Stimulated activated CD4-positive, alpha-beta T cell treated with anti-CD3 and anti-CD28 coated beads, Interleukin-15, amount 100 ng/mL, for 1 hour (primary cell): ENCODE results near the gene CAMSAP3.
"Not testable (repeated sequence)": the region's sequence is repeated elsewhere in the genome, so short reads cannot be mapped to it uniquely, and the experiment has no call there.

Experiments
- DNase-seq, 2 donors: peaks; one replicate each; pipeline ENCODE4 v3.0.0-alpha.2; 2020; ENCODE audit warnings: low read depth in 1 of 2, low spot score in 1 of 2

The CAMSAP3 gene

DNA sequence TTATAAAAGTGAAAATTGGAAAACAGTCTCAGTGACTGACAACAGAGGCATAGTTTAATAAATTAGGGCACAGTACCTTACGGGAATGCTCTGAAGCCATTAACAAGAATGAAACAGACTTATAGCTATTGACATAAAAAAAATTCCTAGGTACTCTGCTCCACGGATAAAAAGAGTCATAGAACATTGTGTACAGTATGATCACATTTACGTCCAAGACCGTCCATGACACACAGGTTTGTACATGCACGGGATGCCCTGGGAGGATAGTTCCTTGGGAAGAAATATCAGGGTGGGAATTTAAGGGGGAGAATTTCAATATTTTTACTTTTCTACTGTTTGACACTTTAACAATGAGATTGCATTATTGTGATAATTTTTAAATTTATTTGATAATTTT lies 24.9 kb upstream of the CAMSAP3 start:
- DNase-seq, result no peak

DNA sequence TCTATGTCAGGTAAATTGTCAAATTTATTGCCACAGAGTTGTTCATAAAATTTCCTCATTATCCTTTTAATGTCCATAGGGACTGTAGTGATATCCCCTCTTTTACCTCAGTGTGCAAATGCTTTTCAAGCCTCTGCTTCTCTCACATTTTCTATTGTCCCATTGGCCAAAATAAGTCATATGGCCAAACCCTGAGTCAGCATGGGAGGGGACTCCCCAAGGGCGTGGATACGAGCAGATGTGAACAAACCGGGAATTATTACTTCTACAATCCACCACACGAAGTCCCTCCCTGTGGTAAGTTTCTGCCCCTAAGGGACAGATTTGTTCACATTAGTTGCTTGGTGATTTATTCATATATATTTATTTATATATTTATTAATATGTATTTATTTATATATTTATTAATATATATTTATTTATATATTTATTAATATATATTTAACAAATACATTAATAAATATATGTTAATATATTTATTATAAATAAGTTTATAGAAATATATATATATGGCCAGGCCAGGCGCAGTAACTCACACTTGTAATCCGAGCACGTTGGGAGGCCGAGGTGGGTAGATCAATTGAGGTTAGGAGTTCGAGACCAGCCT lies 20.1 kb upstream of the CAMSAP3 start:
- no peak for DNase-seq

DNA sequence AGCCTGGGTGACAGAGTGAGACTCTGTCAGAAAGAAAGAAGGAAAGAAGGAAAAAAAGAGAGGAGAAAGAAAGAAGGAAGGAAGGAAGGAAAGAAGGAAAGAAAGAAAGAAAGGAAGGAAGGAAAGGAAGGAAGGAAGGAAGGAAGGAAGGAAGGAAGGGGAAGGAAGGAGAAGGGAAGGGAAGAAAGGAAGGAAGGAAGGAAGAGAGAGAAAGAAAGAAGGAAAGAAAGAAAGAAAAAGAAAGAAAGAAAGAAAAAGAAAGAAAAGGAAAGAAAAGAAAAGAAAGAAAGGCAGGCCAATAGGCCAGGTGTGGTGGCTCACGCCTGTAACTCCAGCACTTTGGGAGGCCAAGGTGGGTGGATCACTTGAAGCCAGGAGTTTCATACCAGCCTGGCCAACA lies 18.2 kb upstream of the CAMSAP3 start:
- DNase-seq, result not testable (repeated sequence)

DNA sequence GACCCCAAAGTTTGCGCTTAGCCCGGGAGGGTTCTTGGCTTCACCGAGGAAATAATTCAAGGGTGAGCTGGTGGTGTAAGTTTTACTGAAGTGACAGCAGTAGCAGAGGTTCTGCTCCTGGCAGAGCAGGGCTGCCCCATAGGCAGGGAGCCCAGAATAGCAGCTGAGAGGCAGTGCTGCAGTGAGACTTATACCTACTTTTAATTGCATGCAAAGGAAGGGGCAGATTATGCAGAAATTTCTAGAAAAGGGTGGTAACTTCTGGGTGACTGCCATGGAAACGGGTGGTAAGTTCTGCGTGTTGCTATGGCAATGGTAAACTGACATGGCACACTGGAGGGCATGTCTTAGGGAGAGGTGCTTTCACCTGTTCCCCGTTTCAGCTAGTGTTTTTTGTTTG lies 17.5 kb upstream of the CAMSAP3 start:
- DNase-seq, result no peak

DNA sequence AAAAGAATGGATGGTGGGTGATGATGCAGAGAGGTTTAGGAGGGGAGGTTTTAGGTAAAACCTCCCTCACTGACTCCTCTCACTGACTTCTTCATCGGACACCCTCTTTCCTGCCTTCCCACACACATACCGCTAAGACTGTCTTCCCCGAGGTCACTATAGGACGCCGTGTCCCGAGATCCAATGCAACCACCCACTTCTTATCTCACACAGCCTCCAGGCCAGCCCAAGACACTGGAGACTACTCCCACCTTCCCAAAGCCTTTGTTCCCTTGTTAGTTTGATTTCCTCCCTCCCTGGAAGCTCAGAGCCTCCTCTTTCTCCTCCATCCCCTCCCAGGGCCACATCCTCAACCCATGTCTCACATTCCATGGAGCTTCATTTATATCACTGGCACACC lies 16.5 kb upstream of the CAMSAP3 start:
- no peak for DNase-seq

DNA sequence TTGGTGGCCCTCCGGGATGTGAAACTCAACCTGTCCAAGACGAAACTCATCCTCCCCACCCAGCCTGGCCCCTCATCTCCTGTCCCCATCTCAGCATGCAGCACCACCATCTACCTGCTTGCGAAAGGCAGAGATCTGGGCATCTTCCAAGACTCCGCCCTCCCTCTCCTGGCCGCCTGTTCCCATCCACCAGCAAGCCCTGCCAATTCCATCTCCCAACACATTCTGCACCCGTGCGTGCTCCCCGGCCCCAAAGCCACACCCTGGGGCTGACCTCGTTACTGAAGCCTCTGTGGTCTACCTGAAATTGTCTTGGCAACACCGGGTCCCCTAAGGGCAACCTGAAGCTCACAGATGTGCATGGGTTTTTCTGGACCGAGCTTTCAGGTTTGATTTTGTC lies 13.2 kb upstream of the CAMSAP3 start:
- no peak for DNase-seq

DNA sequence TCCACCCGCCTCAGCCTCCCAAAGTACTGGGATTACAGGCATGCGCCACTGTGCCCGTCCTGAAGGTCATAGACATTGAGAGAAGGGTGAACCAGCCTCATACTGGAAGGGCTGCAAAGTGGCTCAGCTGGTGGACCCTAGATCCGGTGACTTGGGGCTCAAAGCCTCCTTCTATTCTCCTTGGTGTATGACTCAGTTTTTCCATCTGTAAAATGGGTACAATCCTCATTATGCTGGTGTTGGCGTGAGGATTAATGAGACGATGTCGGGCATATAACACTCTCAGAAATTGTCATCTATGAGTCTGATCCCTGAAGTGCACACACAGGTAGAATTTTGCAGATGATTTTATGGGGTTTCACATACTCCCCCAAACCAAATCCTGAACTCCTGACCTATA lies 5.8 kb upstream of the CAMSAP3 start:
- no peak for DNase-seq

DNA sequence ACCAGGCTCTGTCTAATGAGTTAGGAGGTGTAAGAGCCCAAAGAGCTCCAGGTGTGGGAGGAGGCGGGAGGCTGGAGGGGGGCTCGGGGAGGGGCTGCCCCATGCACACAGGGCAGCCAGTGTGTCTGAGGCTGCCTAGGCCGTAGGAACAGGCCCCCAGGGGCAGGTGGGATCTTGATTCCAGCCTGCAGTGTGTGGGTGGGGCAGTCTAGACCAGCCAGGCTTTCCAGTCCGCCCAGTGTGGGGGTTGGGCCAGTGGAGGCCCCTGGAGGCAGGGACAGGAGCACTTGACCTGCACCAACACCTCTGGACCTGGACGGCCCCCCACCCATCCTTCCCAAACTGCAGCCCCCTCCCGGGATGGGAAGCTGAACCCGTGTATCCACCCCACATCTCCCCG lies 5.4 kb upstream of the CAMSAP3 start:
- no peak for DNase-seq

DNA sequence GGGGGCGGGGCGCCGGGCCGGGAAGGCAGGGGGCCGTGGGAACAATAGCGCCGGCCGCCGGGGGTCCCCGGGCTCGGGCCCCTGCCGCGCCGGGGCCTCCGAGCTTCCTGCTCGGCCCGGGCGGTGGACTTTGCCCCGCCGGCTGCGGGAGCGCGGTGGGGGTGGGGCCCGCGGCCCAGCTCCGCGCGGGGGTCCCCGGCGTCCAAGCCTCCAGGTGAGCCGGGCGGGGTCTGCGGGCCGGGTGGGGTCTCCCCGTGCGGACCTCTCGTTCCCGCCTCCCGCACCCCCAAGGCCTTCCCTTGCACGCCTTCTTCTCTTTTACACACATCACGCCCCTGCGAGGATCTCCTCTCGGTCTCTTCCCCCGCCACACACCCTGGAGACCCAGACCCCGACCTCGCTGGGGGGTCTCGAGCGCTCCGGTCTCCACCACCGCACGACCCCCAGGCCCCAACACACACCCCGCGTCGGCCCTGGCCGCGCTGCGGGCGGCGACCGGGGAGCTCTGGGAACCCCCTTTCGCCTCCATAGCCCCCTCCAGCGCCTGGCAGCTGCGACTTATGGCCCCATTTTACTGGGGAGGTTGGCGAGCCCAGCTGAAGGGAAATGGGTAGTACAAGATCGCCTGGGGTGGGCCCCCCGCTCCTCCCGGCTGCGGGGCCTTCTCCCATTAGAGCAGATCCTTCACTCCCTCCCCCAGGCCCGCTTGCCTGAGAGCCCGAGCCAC lies 711 bp downstream of the CAMSAP3 start:
- no peak for DNase-seq

DNA sequence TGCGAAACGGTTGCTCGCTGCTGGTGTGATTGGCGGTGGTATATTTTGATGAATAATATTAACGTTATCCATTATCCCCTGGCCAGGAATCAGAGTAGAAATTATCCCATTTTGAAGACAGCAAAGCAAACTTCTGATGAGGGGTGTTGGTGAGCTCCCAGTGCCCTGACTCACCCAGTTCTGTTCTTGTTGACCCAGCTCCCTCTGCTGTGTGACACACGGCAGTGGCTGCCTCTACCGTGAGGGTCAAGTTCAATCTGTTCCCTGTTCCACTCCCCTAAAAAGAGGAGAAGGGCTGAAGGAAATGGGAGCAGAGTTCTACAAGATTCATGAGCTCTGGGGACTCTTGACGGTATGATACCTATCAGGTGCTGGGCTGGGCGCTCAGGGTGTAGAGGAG lies 2.0 kb downstream of the CAMSAP3 start:
- DNase-seq, result no peak

DNA sequence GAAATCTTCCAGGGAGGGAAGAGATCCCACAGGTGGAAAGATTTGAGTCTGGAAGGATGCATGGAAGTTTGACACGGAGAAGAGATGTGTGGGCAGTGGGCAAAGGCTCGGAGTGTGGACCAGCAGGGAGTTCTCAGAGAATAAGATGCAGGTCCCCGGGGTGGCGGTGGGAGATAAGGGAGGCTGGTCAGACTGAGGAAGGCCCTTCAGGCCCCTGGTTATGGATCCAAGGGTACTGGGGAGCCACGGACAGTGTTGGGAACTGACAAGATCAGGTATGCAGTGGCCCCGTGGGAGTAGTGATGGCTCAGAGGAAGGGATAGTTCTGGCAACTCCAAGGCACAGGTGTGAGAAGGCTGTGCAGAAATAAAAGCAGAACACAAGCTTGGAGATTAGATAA lies 2.5 kb downstream of the CAMSAP3 start:
- DNase-seq, result no peak

DNA sequence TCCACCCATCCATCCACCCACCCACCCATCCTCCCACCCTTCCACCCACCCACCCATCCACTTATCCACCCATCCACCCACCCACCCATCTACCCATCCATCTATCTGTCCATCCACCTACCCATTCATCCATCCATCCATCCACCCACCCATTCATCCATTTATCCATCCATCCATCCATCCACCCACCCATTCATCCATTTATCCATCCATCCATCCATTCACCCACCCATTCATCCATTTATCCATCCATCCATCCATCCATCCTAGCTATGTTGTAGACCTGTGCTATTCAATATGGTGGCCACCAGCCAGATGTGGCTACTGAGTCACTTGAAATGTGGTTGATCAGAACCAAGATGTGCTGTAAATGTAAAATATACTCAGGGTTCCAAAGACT lies 5.1 kb downstream of the CAMSAP3 start:
- no peak for DNase-seq

DNA sequence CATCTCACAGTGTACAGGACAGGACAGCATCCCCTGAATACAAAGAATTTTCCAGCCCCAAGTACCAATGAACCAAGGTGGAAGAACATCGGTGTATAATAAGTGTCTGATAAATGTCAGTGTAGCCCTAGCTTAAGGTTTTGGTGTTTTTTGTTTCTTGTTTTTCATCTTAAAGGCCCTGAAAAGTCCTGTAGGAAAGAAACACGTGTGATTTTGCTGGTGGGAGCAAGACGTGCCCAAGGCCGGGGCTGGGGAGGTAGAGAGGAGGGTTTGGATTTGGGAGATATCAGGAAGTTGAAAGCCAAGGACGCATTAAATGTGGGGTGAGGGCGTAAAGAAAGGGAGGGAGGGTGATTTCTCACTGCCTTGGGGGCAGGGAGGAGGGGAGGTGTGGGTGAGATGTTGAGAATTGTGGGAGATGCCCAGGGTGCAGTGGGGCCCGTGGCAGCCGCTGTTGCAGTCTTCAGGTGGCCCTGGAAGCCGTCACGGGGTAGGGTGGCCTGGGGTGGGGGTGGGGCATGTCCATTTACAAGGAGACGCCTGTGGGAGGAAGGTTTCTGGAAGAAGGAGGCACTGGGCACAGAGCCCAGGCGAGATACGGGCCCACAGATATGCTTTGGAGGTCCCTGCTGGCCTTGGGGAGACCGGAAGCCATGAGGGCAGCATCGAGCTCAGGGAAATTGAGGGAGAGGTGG lies 6.7 kb downstream of the CAMSAP3 start:
- no peak for DNase-seq

DNA sequence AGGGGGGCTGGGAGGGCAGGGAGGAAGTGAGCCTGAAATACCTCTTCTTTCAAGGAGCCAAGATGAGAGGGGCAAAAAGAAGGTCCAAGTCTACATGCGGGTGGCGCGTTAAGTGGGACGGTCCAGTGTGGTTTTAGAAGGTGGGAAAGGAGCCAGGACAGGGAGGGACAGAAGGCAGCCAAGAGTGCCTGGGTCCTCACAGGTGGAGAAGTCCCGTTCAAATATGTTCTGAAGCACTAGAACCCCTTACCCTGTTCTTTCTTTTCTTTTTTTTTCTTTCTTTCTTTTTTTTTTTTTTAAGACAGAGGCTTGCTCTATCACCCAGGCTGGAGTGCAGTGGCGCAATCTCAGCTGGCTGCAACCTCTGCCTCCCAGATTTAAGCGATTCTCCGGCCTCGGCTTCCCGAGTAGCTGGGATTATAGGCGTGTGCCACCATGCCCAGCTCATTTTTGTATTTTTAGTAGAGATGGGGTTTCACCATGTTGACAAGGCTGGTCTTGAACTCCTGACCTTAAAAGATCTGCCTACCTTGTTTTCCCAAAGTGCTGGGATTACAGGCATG lies 7.4 kb downstream of the CAMSAP3 start:
- DNase-seq, result no peak

DNA sequence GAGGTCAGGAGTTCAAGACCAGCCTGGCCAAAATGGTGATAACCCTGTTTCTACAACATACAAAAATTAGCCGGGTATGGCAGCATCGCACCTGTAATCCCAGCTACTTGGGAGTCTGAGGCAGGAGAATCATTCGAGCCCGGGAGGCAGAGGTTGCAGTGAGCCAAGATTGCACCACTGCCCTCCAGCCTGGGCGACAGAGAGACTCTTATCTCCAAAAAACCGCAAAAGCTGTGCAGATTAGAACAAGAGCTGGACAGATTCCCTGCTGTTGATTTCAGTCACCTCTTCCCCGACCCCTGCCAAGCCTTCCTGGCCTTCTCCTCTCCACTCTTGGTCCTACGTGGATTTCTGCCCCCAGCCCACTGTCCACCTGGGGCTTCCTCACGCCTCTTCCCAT lies 8.3 kb downstream of the CAMSAP3 start:
- DNase-seq, result no peak

DNA sequence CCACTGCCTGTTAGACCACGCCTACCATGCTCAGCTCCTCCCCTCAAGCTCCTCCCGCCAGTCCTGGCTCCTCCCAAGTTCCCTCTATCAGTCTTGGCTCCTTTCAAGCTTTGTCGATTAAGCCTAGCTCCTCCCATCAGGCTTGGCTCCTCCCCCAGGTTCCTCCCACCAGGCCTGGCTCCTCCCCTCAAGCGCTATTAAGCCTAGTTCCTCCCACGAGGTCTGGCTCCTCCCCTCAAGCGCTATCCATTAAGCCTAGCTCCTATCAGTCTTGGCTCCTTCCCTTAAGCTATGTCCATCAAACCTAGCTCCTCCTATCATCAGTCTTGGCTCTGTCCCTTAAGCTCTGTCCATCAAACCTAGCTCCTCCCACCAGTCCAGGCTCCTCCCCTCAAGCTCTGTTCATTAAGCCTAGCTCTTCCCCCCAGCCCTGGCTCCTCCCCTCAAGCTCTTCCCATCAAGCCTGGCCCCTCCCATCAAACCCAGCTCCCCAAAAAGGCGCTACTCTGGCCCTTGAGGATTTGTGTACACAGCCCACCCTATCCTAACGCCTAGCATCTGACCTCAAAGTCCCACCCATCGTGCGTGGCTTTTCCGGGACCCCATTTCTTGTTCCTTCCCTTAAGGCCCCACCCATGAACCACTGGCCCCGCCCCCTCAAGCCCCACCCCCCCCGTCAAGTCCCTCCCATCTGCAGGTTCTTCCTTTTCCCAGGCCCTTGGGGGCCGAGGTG lies 10.0 kb downstream of the CAMSAP3 start:
- DNase-seq, result no peak

DNA sequence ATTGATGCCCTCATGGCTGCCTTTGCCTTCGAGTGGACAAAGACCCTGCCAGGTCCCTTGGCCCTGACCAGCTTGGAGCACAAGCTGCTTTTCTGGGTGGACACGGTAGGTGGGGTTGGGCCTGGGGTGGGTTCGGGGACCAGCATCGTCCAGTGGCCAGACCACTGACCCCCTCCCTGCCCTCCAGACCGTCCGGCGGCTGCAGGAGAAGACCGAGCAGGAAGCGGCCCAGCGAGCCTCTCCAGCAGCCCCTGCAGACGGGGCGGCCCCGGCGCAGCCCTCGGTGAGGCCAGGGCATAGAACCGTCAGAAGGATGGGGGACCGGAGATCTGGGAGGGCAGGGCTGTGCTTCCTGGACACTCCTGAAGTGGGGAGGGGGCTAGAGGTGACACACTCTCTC lies 10.6 kb downstream of the CAMSAP3 start:
- DNase-seq, result no peak

DNA sequence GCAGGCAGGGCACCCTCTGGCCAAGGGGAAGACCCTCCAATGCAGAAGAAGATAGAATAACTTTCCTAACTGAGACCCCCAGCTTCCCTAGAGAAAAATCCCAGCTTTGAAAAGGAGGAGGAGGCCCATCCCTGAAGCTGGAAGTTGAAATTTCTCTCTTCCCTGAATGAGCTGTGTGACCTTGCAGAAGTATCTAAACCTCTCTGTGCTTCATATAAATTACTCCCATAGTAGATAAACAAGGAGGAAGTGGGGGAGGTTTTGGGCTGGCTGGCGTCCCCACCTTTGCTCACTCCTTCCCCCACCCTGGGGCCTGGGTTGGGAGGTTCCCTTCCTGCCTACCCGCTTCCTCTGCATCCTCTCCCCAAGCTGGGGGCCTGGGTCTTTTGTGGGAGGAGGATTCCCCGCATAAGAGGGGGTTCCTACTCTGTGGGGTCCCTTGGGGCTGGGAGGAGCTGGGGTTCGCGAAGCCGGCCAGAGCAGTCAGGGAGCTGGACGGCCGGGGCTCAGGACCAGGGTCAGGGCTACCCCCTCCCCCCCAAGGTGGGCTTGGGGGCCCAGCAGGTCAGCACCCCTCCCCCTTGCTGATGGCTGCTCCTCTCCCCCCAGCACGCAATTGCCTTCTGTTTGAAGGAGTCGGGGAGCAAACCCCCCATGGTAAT lies 11.7 kb downstream of the CAMSAP3 start:
- no peak for DNase-seq

DNA sequence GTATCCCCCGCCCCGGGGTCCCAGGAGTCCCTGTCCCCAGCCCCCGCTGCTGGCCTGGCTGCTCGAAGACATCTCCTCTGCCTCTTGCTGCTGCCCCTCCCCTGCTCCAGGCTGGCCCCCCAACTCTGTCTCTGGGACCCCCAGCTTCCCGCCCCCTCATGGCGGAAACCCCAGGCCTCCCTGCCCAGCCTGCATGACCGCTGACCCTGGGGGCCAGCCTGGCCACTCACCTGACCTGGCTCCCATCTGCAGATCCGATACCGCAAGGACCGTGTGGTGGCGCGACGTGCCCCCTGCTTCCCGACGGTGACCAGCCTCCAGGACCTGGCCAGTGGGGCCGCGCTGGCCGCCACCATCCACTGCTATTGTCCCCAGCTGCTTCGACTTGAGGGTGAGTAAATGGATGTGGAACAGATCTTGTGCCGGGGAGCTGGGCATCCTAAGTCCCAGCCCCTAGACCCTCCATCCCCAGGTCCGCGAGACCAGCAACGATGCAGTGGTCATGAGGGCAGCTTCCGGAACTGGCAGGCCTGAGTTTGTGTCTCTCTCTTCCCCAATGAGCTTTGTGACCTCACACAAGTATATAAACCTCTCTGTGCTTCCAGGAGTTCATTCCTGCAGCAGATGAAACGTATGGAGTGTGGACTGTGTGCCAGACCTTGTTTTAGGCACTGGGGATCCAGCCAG lies 12.4 kb downstream of the CAMSAP3 start:
- no peak for DNase-seq

DNA sequence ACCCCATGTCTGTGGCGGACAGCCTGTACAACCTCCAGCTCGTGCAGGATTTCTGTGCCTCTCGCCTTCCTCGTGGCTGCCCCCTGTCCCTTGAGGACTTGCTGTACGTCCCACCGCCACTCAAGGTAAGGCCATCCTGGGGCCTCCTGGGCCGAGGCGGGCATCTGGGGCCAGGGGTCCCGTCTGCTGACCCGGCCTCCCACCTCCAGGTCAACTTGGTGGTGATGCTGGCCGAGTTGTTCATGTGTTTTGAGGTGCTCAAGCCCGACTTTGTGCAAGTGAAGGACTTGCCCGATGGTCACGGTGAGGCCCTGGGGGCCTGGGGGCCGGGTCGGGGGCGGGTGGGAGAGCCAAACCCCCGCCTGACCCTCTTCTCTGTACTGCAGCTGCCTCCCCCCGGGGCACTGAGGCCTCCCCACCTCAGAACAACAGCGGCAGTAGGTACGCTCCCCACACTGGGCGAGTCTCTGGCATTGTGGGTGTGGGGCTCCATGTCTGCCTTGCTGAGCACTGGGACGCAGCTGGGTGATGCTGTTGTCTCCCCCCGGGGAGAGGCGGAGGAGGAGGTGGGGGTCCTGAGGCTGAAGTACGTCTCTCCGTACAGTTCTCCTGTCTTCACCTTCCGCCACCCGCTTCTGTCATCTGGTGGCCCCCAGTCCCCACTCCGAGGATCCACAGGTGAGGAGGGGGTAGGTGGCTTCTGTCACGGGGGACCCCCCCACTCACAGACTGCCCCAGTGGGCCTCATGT lies 15.0 kb downstream of the CAMSAP3 start:
- no peak for DNase-seq
